ENCODE results near the gene NOL9. TPM values are rescaled to one million over a fixed set of nuclear protein-coding genes. Genes with fewer than 3 reads are reported as not detected.

The NOL9 gene
- total RNA-seq, 1 donor from 2014 or later, result 14.2 TPM

DNA sequence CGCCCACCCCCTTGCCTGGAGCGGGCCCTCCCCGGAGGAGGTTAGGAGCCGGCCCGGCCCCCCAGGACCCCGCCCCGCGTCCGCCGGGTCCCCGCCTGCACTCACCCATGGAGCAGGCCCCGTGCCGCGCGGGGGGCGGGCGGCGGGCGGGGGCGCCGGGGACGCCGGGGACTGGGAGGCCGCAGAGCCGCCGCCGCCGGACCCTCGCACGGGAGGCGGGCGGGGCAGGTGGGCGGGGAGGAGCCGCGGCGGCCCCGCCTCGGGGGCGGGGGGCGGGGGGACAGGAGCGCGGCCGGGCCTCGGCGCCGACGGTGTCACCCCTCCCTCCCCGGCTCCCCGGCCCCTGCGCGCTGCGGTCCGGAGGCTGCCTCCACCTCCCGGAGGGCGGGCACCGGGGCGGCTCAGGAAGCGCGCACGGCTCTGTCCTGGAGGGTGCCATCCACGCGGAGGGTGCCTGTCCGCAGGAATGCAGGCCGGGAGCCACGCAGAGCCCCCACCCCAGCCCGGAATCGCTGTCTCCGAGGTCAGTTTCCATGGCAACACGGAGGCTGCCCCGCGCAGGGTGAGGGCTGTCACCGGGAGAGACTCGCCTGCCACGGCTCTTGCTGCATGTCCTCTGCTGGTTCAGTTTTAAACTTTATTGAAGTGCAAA is 57.0 kb downstream of the NOL9 start:
- DNase-seq (ENCODE audit: low read depth), result peak; percentile 29
- no peaks in the 10 kb centered on the region for H3K36me3 ChIP-seq (ENCODE audit: control insufficient read depth, insufficient read depth, low read length)
- FAIRE-seq, result no peak
- TF ChIP-seq, protein P1, sequence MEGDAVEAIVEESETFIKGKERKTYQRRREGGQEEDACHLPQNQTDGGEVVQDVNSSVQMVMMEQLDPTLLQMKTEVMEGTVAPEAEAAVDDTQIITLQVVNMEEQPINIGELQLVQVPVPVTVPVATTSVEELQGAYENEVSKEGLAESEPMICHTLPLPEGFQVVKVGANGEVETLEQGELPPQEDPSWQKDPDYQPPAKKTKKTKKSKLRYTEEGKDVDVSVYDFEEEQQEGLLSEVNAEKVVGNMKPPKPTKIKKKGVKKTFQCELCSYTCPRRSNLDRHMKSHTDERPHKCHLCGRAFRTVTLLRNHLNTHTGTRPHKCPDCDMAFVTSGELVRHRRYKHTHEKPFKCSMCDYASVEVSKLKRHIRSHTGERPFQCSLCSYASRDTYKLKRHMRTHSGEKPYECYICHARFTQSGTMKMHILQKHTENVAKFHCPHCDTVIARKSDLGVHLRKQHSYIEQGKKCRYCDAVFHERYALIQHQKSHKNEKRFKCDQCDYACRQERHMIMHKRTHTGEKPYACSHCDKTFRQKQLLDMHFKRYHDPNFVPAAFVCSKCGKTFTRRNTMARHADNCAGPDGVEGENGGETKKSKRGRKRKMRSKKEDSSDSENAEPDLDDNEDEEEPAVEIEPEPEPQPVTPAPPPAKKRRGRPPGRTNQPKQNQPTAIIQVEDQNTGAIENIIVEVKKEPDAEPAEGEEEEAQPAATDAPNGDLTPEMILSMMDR (IDR thresholded peaks at IDR 0.05; ENCODE audit: insufficient read depth, low read length, severe bottlenecking), result no peak
- H3K4me3 ChIP-seq (ENCODE audit: low read depth, low read length), result peak overlapping the region; percentile 66
- H3K27me3 ChIP-seq (ENCODE audit: control insufficient read depth, insufficient read depth, low read length), result peaks cover 3% of the 10 kb centered on the region

DNA sequence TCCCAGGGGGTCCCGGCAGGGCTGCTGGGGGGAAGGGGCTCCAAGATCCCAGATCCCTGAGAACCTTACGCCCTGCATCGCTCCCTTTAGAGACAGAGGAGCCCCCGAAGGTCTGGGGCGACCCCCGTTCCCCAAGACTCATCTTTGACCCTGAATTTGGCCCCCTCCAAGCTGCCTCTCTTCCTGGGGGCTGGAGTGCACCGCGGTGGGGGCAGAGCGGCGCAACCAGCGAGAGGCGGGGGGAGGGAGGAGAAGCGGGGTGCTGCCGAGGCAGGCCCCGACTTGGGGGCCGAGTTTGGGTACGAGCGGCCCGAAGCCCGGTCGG is 57.5 kb downstream of the NOL9 start:
- peaks cover 3% of the 10 kb centered on the region for H3K27me3 ChIP-seq (ENCODE audit: control insufficient read depth, insufficient read depth, low read length)
- FAIRE-seq, result no peak
- no peaks in the 10 kb centered on the region for H3K36me3 ChIP-seq (ENCODE audit: control insufficient read depth, insufficient read depth, low read length)
- no peak for DNase-seq (ENCODE audit: low read depth)
- TF ChIP-seq, protein P1 (IDR thresholded peaks at IDR 0.05; ENCODE audit: insufficient read depth, low read length, severe bottlenecking), result no peak
- H3K4me3 ChIP-seq (ENCODE audit: low read depth, low read length), result peak overlapping the region; percentile 66

DNA sequence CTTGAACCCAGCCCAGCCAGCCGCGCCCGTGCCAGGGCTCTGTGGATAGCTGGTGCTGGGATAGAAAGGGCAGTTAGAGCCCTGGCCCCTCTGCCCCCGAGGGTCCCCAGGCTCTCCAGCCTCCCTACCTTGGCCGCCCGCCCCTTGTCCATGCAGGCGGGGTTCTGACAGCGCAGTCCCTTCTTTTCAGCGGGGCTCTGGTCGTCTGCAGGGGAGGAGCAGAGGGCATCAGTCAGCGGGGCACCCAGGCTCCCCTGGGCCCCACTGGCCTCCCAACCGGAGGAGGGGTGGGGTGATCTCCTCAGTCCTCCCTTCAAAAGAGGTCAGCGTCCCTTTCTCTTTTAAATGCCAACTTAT is 58.0 kb downstream of the NOL9 start:
- Histone ChIP-seq H3K27me3 (ENCODE audit: control insufficient read depth, insufficient read depth, low read length) (peaks cover 3% of the 10 kb centered on the region), H3K36me3 (ENCODE audit: control insufficient read depth, insufficient read depth, low read length) (no peaks in the 10 kb centered on the region), H3K4me3 (ENCODE audit: low read depth, low read length) (peak overlapping the region; percentile 66)
- DNase-seq (ENCODE audit: low read depth) (no peak), FAIRE-seq (no peak)
- TF ChIP-seq, protein P1 (IDR thresholded peaks at IDR 0.05; ENCODE audit: insufficient read depth, low read length, severe bottlenecking), result no peak

DNA sequence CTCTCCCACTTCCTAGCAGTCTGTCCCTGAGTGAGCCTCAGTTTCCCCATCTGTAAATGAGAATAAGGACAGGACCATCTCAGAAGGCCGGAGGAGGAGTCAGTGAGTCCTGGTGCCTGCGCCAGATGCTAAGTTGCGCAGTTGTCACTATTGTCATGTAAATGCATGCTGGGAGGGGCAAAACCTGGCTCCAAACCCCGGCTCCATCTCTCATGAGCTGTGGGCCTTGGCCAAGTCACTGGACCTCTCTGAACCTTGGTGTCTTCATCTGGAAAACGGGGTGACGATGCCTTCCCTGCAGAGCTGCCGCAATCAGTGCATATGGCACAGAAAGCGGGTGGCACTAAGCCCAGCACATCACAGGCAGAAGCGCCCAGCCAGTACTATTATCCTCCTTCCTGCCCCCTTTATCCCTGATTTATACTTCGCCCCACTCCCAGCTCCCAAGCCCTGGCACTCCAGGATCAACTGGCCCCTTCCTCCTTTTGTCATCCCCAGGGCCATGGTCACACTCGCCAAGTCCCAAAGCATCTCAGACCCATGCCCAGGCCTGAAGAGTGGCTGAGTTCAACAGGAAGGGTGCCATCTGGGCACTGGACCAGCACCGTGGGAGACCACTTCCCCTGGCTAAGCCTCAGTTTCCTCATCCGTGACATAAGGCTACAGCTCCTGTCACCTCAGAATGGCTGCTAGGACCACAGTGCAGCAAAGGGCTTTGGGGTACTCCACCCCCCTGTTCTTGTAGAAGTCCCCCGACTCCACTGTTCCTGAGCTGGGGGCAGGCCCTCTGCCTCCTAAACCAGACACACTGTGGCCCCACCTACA is 58.6 kb downstream of the NOL9 start:
- FAIRE-seq (no peak), DNase-seq (ENCODE audit: low read depth) (no peak)
- TF ChIP-seq, protein P1 (IDR thresholded peaks at IDR 0.05; ENCODE audit: insufficient read depth, low read length, severe bottlenecking), result no peak
- H3K27me3 ChIP-seq (ENCODE audit: control insufficient read depth, insufficient read depth, low read length), result no peaks in the 10 kb centered on the region
- no peaks in the 10 kb centered on the region for H3K36me3 ChIP-seq (ENCODE audit: control insufficient read depth, insufficient read depth, low read length)
- H3K4me3 ChIP-seq (ENCODE audit: low read depth, low read length), result no peak overlapping the region

DNA sequence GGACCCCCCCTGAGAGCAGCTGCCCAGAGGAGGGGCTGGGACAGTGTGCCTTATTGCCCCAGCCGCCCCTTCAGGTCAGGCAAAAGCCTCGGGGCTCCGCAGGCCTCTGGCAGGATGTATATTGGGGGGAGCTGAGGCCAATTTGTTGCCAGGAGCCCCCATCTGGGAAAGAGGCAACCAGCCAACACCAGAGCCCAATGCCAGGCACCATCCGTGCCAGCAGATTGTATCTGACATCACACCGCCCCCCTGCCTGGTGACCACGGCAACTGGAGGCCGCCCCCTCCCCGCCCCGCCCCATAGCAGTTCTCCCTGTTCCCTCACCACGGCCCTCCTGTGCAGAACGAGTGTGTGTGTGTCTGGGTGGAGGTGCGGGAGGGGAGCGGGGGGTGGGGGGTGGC is 59.3 kb downstream of the NOL9 start:
- DNase-seq (ENCODE audit: low read depth) (no peak), FAIRE-seq (no peak)
- no peaks in the 10 kb centered on the region for H3K36me3 ChIP-seq (ENCODE audit: control insufficient read depth, insufficient read depth, low read length)
- H3K4me3 ChIP-seq (ENCODE audit: low read depth, low read length), result no peak overlapping the region
- H3K27me3 ChIP-seq (ENCODE audit: control insufficient read depth, insufficient read depth, low read length), result no peaks in the 10 kb centered on the region
- TF ChIP-seq, protein P1 (IDR thresholded peaks at IDR 0.05; ENCODE audit: insufficient read depth, low read length, severe bottlenecking), result no peak

Measured in bronchial epithelial cell (primary cell).